HepG2 (cell line): ENCODE measurements around the gene UNC5B.

ENCODE experiments used
- CBFB ChIP-seq: sonication (generic); formaldehyde crosslinking; IDR thresholded peaks from 2 replicates; pipeline ENCODE4 v1.4.0; 2020; ENCODE audit warnings: missing genetic modification reagents
- TF ChIP-seq, protein P1 (sequence below), 2 experiments: sonication (generic) in 1 of 2; formaldehyde crosslinking in 1 of 2; IDR thresholded peaks; 2 replicates each; pipeline versions ENCODE4 v1.5.1 to v1.6.1; 2011 to 2020; ENCODE audit warnings: borderline replicate concordance in 1 of 2, low read depth in 1 of 2, low read length in 1 of 2, mild to moderate bottlenecking in 1 of 2, missing genetic modification reagents in 1 of 2, moderate library complexity in 1 of 2
- TF ChIP-seq, protein P2 (sequence below): sonication (generic); formaldehyde crosslinking; IDR thresholded peaks from 2 replicates; pipeline ENCODE4 v1.5.0; 2020; ENCODE audit warnings: mild to moderate bottlenecking, missing genetic modification reagents, moderate library complexity

DNA sequence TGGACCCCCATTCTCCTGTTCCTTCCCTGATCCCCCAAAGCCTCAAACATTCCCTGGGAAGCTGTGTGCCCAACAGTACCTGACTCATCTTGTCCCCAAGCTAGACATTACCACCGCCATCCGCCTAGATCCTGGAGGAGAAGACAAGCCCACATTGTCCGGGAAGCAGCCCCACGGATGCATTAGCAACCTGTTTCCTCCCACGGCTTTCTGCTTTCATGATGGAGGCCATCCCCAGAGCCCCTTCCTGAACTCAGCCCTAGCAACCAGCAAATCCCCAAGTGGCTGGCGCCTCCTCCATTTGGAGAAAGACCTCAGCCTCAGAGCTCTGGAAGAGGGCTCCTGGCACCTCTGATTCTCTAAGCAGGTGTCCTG lies 104.4 kb downstream of the UNC5B start:
- TF ChIP-seq, protein P1, sequence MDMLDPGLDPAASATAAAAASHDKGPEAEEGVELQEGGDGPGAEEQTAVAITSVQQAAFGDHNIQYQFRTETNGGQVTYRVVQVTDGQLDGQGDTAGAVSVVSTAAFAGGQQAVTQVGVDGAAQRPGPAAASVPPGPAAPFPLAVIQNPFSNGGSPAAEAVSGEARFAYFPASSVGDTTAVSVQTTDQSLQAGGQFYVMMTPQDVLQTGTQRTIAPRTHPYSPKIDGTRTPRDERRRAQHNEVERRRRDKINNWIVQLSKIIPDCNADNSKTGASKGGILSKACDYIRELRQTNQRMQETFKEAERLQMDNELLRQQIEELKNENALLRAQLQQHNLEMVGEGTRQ (IDR thresholded peaks at IDR 0.05; ENCODE audit: low read depth, low read length): no peak
- TF ChIP-seq, protein P1 (CRISPR knock-in tag; IDR thresholded peaks at IDR 0.05; ENCODE audit: borderline replicate concordance): no peak
- TF ChIP-seq, protein P2, sequence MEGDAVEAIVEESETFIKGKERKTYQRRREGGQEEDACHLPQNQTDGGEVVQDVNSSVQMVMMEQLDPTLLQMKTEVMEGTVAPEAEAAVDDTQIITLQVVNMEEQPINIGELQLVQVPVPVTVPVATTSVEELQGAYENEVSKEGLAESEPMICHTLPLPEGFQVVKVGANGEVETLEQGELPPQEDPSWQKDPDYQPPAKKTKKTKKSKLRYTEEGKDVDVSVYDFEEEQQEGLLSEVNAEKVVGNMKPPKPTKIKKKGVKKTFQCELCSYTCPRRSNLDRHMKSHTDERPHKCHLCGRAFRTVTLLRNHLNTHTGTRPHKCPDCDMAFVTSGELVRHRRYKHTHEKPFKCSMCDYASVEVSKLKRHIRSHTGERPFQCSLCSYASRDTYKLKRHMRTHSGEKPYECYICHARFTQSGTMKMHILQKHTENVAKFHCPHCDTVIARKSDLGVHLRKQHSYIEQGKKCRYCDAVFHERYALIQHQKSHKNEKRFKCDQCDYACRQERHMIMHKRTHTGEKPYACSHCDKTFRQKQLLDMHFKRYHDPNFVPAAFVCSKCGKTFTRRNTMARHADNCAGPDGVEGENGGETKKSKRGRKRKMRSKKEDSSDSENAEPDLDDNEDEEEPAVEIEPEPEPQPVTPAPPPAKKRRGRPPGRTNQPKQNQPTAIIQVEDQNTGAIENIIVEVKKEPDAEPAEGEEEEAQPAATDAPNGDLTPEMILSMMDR (CRISPR knock-in tag): no peak
- no peak for TF ChIP-seq CBFB (CRISPR knock-in tag)
